Right atrium auricular region (tissue), 2 donors: ENCODE measurements around the gene HYDIN. TPM values are rescaled to one million over a fixed set of nuclear protein-coding genes. Genes with fewer than 3 reads are reported as not detected.

Experiments
- DNase-seq: peaks from one replicate; pipeline ENCODE4 v3.0.0-alpha.2; 2019; ENCODE audit warnings: low spot score
- H3K27ac ChIP-seq, 2 donors: fragments of 200-600 bp; sonication (generic); 1 replicate in 1 of 2; 2 replicates in 1 of 2; pipeline ENCODE4 v1.5.1; 2016 to 2019
- H3K27me3 ChIP-seq, 2 donors: fragments of 200-600 bp; sonication (generic); one replicate each; pipeline versions ENCODE4 v1.5.1 to v1.6.0; 2017 to 2019
- H3K36me3 ChIP-seq: fragments of 200-600 bp; sonication (generic); one replicate; pipeline ENCODE4 v1.5.1; 2016
- H3K4me1 ChIP-seq, 2 donors: fragments of 200-600 bp; sonication (generic); one replicate each; pipeline versions ENCODE4 v1.5.1 to v1.6.0; 2017 to 2019
- H3K4me3 ChIP-seq, 2 donors: fragments of 200-600 bp; sonication (generic); 1 replicate in 1 of 2; 2 replicates in 1 of 2; pipeline ENCODE4 v1.5.1; 2017 to 2019; ENCODE audit warnings: mild to moderate bottlenecking in 1 of 2, moderate library complexity in 1 of 2
- H3K9me3 ChIP-seq, 2 donors: fragments of 200-600 bp; sonication (generic); one replicate each; pipeline ENCODE4 v1.5.1; 2019
- CTCF ChIP-seq, 2 donors: fragments of 200-600 bp; sonication (generic); IDR thresholded peaks; one replicate each; pipeline ENCODE4 v1.5.1; 2019; ENCODE audit warnings: antibody characterized with exemption in 2 of 2
- total RNA-seq, 2 donors: library from RNA; depleted of rRNA; stranded (reverse); fragments of >200 nt; gene quantifications; one replicate each; pipeline ENCODE4 v1.1.0, GENCODE V29; 2016

Gene HYDIN
- total RNA-seq, 2 donors from 2014 or later = 1.2 to 3.8 TPM

DNA sequence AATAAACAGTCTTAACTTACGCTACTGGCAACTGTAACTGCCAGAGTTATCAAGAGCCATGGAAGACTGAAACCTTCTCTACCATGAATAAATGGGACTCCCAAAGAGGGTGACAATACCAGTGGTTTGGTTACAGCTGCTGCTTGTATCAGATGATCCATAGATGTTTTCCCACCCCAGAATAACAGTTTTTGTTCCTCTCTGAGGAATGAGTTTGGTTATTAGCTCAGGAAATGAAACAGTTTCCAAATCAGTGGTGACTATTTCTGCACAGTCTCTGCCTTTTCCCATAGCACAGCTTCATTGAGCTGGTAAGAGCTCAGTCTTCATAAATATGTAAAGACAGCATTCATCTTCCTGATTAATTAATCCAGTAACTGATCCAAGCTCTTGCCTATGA lies 14.0 kb upstream of the HYDIN start:
- Histone ChIP-seq H3K36me3 (no peaks in the 10 kb centered on the region), H3K27me3 (no peaks in the 10 kb centered on the region), H3K4me3 (no peak overlapping the region), H3K4me1 (no peaks in the 10 kb centered on the region), H3K9me3 (no peaks in the 10 kb centered on the region), H3K27ac (no peak overlapping the region)
- DNase-seq = no peak
- no peak for TF ChIP-seq CTCF (IDR thresholded peaks at IDR 0.05)

DNA sequence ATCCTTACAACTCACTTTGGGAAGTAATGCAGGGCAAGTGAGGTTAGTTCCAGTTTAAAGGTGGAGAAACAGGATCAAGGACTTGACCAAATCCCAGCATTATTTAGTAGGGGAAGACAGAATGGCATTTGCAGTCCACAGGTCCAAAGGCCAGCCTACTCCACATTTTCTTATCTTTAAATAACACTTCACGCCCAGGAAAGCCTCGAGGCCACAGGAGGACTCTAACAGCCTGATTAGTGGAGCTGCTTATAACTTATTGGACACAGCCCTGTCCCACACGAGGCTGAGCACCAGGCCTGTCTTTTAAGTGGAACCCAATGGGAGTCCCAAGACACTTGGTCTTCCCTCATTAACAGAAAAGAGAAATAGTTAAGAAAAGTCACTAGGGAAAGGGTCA lies 12.1 kb upstream of the HYDIN start:
- H3K36me3 ChIP-seq = no peaks in the 10 kb centered on the region
- no peak for TF ChIP-seq CTCF (IDR thresholded peaks at IDR 0.05)
- no peak overlapping the region for H3K27ac ChIP-seq
- no peaks in the 10 kb centered on the region for H3K9me3 ChIP-seq
- H3K4me3 ChIP-seq = no peak overlapping the region
- H3K27me3 ChIP-seq = no peaks in the 10 kb centered on the region
- no peak for DNase-seq
- no peaks in the 10 kb centered on the region for H3K4me1 ChIP-seq

DNA sequence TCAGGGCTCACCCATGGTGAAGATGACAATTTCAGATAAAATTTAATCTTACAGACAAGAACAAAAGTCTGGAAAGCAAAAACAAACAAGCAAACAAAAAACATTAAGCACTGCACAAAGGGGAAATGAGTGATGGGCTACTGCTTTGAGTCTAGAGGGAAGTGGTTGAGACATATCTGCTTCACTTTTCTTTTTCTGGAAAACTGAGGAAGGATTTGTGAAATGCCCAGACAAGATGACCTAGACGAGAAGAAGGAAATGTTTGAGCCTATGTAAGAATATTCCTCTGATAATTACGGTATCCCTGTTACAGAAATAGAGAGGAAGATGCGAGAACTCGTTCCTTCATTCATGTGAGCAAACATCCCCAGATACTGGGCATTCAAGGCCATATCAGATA lies 11.5 kb upstream of the HYDIN start:
- DNase-seq = no peak
- Histone ChIP-seq H3K36me3 (no peaks in the 10 kb centered on the region), H3K27me3 (no peaks in the 10 kb centered on the region), H3K4me3 (no peak overlapping the region), H3K9me3 (no peaks in the 10 kb centered on the region), H3K27ac (no peak overlapping the region), H3K4me1 (no peaks in the 10 kb centered on the region)
- TF ChIP-seq CTCF (IDR thresholded peaks at IDR 0.05) = no peak

DNA sequence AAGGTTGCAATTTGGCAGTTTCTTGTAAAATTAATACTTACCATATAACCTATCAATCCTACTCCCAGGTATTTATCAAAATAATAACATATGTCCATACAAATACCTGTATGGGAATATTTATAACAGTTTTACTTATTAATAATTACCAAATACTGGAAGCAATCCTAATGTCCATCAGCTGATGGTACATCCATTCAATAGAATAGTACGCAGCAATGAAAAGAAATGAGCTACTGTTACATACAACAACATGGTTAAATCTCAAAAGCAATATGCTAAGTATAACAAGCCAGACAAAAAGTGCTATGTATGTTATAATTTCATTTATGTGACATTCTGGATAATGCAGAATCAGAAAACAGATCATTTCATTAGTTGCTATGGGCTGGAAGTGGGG lies 1.2 kb downstream of the HYDIN start:
- no peaks in the 10 kb centered on the region for H3K27me3 ChIP-seq
- no peak overlapping the region for H3K27ac ChIP-seq
- DNase-seq = no peak
- no peaks in the 10 kb centered on the region for H3K4me1 ChIP-seq
- no peak overlapping the region for H3K4me3 ChIP-seq
- no peaks in the 10 kb centered on the region for H3K36me3 ChIP-seq
- TF ChIP-seq CTCF (IDR thresholded peaks at IDR 0.05) = no peak
- H3K9me3 ChIP-seq = peaks cover 0 to 44% of the 10 kb centered on the region in 2 donors

DNA sequence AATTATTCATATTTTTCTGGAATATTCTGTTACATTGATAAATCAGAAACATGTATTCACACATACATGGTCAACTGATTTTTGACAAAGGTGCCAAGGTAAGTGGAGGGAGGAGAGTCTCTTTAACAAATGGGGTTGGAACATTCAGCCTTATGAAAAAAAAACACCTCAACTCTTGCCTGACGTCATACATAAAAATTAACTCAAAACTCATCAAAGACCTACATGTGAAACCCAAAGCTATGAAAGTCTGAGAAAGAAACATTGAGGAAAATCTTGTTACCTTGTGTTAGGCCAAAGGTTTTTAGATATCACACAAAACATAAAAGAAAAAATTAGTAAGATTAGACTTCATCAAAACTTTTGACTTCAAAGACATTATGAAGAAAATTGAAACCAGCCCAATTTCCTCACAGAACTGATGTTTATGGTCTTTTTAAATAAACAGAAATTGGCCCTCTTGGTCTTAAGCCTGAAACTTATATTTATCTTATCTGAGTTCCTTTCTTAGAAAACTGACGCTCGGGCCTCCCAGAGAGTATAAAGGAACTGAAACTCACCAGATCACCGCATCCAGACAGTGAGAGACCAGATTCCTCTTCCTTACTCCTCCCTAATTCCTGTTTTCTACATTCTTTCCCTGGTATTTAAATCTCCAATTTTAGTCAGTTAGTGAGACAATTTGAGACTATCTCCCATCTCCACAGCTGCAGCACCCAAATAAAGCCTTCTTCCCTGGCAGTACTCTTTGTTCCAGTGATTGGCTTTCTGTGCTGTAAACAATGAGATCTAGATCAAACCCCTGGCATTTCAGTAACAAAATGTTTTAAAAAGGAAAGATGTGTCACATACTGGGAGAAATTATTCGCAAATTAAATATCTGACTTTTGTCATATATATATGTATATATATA lies 4.0 kb downstream of the HYDIN start:
- H3K27me3 ChIP-seq = no peaks in the 10 kb centered on the region
- DNase-seq = no peak
- no peak for TF ChIP-seq CTCF (IDR thresholded peaks at IDR 0.05)
- H3K4me3 ChIP-seq = no peak overlapping the region
- H3K27ac ChIP-seq = no peak overlapping the region
- H3K36me3 ChIP-seq = no peaks in the 10 kb centered on the region
- H3K4me1 ChIP-seq = no peaks in the 10 kb centered on the region
- H3K9me3 ChIP-seq = peaks cover 0 to 48% of the 10 kb centered on the region in 2 donors
